HepG2 (cell line): ENCODE results near the gene NTN5. TPM values are rescaled to one million over a fixed set of nuclear protein-coding genes. Genes with fewer than 3 reads are reported as not detected.

Experiments used
- ATAC-seq: fragments of 200-7000 bp; cut with Tn5 transposase; 3 replicates; pipeline ENCODE4 v1.9.1; 2020; ENCODE audit warnings: mild to moderate bottlenecking, moderate library complexity
- BruUV-seq: library from RNA; stranded (reverse); fragments of 400-500 nt; replicated peaks from 2 replicates; lab custom pipeline; 2021; lab: Mats Ljungman, UMichigan
- CTCF ChIA-PET: fragments of 300-600 bp; formaldehyde crosslinking; extraction: SDS; loops from one replicate; lab custom pipeline; 2021; ENCODE audit warnings: low total read pairs, inconsistent platforms, low intra/inter-chr PET ratio; lab: Yijun Ruan, JAX
- POLR2A ChIA-PET: fragments of 350-600 bp; sonication (Branson Sonifier 250); formaldehyde crosslinking; loops from one replicate; lab custom pipeline; 2020; ENCODE audit warnings: antibody characterized with exemption, inconsistent platforms; lab: Yijun Ruan, JAX
- DNase-seq: peaks from one replicate; pipeline ENCODE4 v3.0.0-alpha.2; 2015; ENCODE audit warnings: low spot score
- FAIRE-seq: peaks from 3 replicates; lab custom pipeline; 2011; peaks lifted over from hg19 to GRCh38; lab: Jason Lieb, UNC
- H2AFZ ChIP-seq: one replicate; pipeline ENCODE4 v1.6.1; 2011; ENCODE audit warnings: low read length, inconsistent platforms
- H3K27ac ChIP-seq: fragments of 300-600 bp; 3 replicates; pipeline ENCODE4 v1.8.0; 2011; ENCODE audit warnings: mixed run types, mild to moderate bottlenecking, mixed read lengths, low read length, inconsistent platforms; ENCODE audit not compliant: insufficient read depth; ENCODE audit errors: extremely low read length
- H3K27me3 ChIP-seq, 2 experiments: fragments of 200-600 bp in 1 of 2; 2 replicates in 1 of 2; 3 replicates in 1 of 2; pipeline versions ENCODE4 v1.6.0 to v1.8.0; 2011; ENCODE audit warnings: low read length in 2 of 2, mild to moderate bottlenecking in 2 of 2, moderate library complexity in 2 of 2, inconsistent platforms in 1 of 2; ENCODE audit not compliant: insufficient read depth in 2 of 2, control insufficient read depth in 1 of 2
- H3K36me3 ChIP-seq, 2 experiments: fragments of 200-600 bp in 1 of 2; replicated peaks in 1 of 2; 2 replicates in 1 of 2; 3 replicates in 1 of 2; pipeline versions ENCODE4 v1.5.1 to v1.8.0; 2011; ENCODE audit warnings: low read length in 2 of 2, inconsistent platforms in 1 of 2; ENCODE audit not compliant: insufficient read depth in 2 of 2, control insufficient read depth in 1 of 2
- H3K4me1 ChIP-seq: 2 replicates; pipeline ENCODE4 v1.5.1; 2012; ENCODE audit warnings: low read length, inconsistent platforms; ENCODE audit not compliant: insufficient read depth
- H3K4me2 ChIP-seq: 2 replicates; pipeline ENCODE4 v1.6.0; 2011; ENCODE audit warnings: low read depth, low read length, inconsistent platforms
- H3K4me3 ChIP-seq, 3 experiments: fragments of 200-600 bp in 1 of 3; sonication (generic), shearing (Covaris generic) in 1 of 3; replicated peaks in 1 of 3; 2 replicates each; pipeline ENCODE4 v1.5.1; 2011 to 2016; ENCODE audit warnings: low read length in 3 of 3, inconsistent platforms in 2 of 3, low read depth in 2 of 3, mild to moderate bottlenecking in 2 of 3, control low read depth in 1 of 3, mixed read lengths in 1 of 3; ENCODE audit not compliant: insufficient read depth in 1 of 3
- H3K79me2 ChIP-seq: one replicate; pipeline ENCODE4 v1.6.1; 2011; ENCODE audit warnings: low read length, inconsistent platforms; ENCODE audit not compliant: insufficient read depth
- H3K9ac ChIP-seq: 2 replicates; pipeline ENCODE4 v1.6.0; 2011; ENCODE audit warnings: mild to moderate bottlenecking, low read depth, low read length, inconsistent platforms; ENCODE audit not compliant: insufficient read depth
- H3K9me3 ChIP-seq: 2 replicates; pipeline ENCODE4 v1.5.1; 2012; ENCODE audit warnings: mild to moderate bottlenecking, low read length
- H4K20me1 ChIP-seq: 2 replicates; pipeline ENCODE4 v1.6.0; 2011; ENCODE audit warnings: inconsistent platforms, mild to moderate bottlenecking, low read length, moderate library complexity; ENCODE audit not compliant: insufficient read depth
- AHR ChIP-seq: IDR thresholded peaks from 2 replicates; pipeline ENCODE4 v1.6.1; 2018; ENCODE audit warnings: missing genetic modification reagents, missing compliant biosample characterization
- CAMTA2 ChIP-seq: sonication (generic); formaldehyde crosslinking; IDR thresholded peaks from 2 replicates; pipeline ENCODE4 v1.4.0; 2020; ENCODE audit warnings: mild to moderate bottlenecking, missing genetic modification reagents, borderline replicate concordance
- CENPX ChIP-seq: sonication (generic); formaldehyde crosslinking; IDR thresholded peaks from 2 replicates; pipeline ENCODE4 v1.9.0; 2021; ENCODE audit warnings: mild to moderate bottlenecking, missing genetic modification reagents, moderate library complexity
- ELK4 ChIP-seq: sonication (generic); formaldehyde crosslinking; IDR thresholded peaks from 2 replicates; pipeline ENCODE4 v1.9.0; 2021; ENCODE audit warnings: missing genetic modification reagents, borderline replicate concordance
- HNRNPLL ChIP-seq: fragments of 200-400 bp; formaldehyde crosslinking; IDR thresholded peaks from 2 replicates; pipeline ENCODE4 v1.6.1; 2017; ENCODE audit warnings: mild to moderate bottlenecking, low read depth, low read length; ENCODE audit not compliant: poor library complexity, severe bottlenecking
- JUNB ChIP-seq: sonication (generic); formaldehyde crosslinking; IDR thresholded peaks from 2 replicates; pipeline ENCODE4 v1.8.0; 2022; ENCODE audit warnings: missing genetic modification reagents, mild to moderate bottlenecking, borderline replicate concordance
- KLF15 ChIP-seq: sonication (generic); formaldehyde crosslinking; IDR thresholded peaks from 2 replicates; pipeline ENCODE4 v1.8.1; 2023; ENCODE audit warnings: borderline replicate concordance, mild to moderate bottlenecking, inconsistent platforms, missing genetic modification reagents, mixed read lengths
- MTERF4 ChIP-seq: sonication (generic); formaldehyde crosslinking; IDR thresholded peaks from 2 replicates; pipeline ENCODE4 v1.8.0; 2023; ENCODE audit warnings: mild to moderate bottlenecking, missing genetic modification reagents
- SRY ChIP-seq: sonication (generic); formaldehyde crosslinking; IDR thresholded peaks from 2 replicates; pipeline ENCODE4 v1.8.0; 2022; ENCODE audit warnings: mild to moderate bottlenecking, missing genetic modification reagents
- TFE3 ChIP-seq: IDR thresholded peaks from 2 replicates; pipeline ENCODE4 v1.6.1; 2016
- ZMAT5 ChIP-seq: sonication (generic); formaldehyde crosslinking; IDR thresholded peaks from 2 replicates; pipeline ENCODE4 v1.5.0; 2020; ENCODE audit warnings: mild to moderate bottlenecking, low read depth, missing genetic modification reagents, borderline replicate concordance
- ZNF777 ChIP-seq: sonication (generic); formaldehyde crosslinking; IDR thresholded peaks from 2 replicates; pipeline ENCODE4 v1.4.0; 2020; ENCODE audit warnings: missing genetic modification reagents
- ZSCAN31 ChIP-seq: sonication (generic); formaldehyde crosslinking; IDR thresholded peaks from 2 replicates; pipeline ENCODE4 v1.5.0; 2020; ENCODE audit warnings: low read depth, mild to moderate bottlenecking, missing genetic modification reagents
- WGBS: methylation state at CpG from one replicate; pipeline ENCODE4 v1.1.6; 2017; ENCODE audit warnings: low lambda C conversion rate; 5-methylcytosine and 5-hydroxymethylcytosine counted together
- in situ Hi-C: cut with HindIII; loops from 2 replicates; pipeline ENCODE4 v1.10.0; 2017; ENCODE audit warnings: low pct_unique_long_range_greater_than_20kb; ENCODE audit not compliant: extremely low pct_ligation_motif_present
- intact Hi-C: fragments of 100-400 bp; cut with micrococcal nuclease; formaldehyde crosslinking; loops from one replicate; pipeline ENCODE4 v1.10.0; 2022; ENCODE audit not compliant: unreplicated experiment
- polyA plus RNA-seq, 8 experiments: library from polyadenylated mRNA; depleted of rRNA in 3 of 8; stranded (reverse) in 7 of 8; unstranded in 1 of 8; fragments of >200 nt; fragmentation: Illumina TruSeq in 4 of 8; extraction: Trizol in 4 of 8; gene quantifications; 2 replicates each; pipeline versions ENCODE4 v1.2.1 to v1.2.3, GENCODE V29; 2011 to 2016; ENCODE audit warnings: low read depth in 4 of 8, missing spikeins in 1 of 8, mixed read lengths in 1 of 8; ENCODE audit not compliant: insufficient read depth in 1 of 8
- total RNA-seq, 5 experiments: library from RNA; depleted of rRNA; stranded (reverse); fragments of >200 nt; fragmentation: Illumina TruSeq; extraction: Trizol; gene quantifications; 2 replicates each; pipeline ENCODE4 v1.2.3, GENCODE V29; 2016; ENCODE audit warnings: low read depth in 1 of 5

NTN5 gene
- total and polyA plus RNA-seq, 2 of the 13 experiments (the other 11 are each of a cell fraction or from before 2014, with no cell fraction given), result 0.05 TPM; not detected in 1

- no peaks in the 10 kb centered on the region for H3K4me1 ChIP-seq
- no TSS peak for BruUV-seq
- no peak overlapping the region for H3K4me3 ChIP-seq
- no peaks in the 10 kb centered on the region for H3K9me3 ChIP-seq
- 63% methylated on average over 6 of the region's 6 CpGs for WGBS
- H3K4me2 ChIP-seq, result no peak overlapping the region
- no peaks in the 10 kb centered on the region for H3K36me3 ChIP-seq
- no peak overlapping the region for H3K27ac ChIP-seq
- peaks cover 0 to 1% of the 10 kb centered on the region in 2 experiments; a peak in 2 of 5 replicates for H3K27me3 ChIP-seq
- ChIA-PET POLR2A (no interaction called here), CTCF (no interaction called here)
- in situ Hi-C loops, result no loop called here
- ATAC-seq (no peak), FAIRE-seq (no peak), DNase-seq (no peak)
- no peak overlapping the region for H3K9ac ChIP-seq
- no peaks in the 10 kb centered on the region for H4K20me1 ChIP-seq
- H3K79me2 ChIP-seq, result no peaks in the 10 kb centered on the region
- intact Hi-C loops, result no loop called here
- no peak for TF ChIP-seq CENPX (CRISPR knock-in tag)
- no peak for TF ChIP-seq MTERF4 (CRISPR knock-in tag)
- no peak for TF ChIP-seq HNRNPLL
- no peak for TF ChIP-seq AHR
- no peak for TF ChIP-seq TFE3
- no peak for TF ChIP-seq ZMAT5 (CRISPR knock-in tag)
- TF ChIP-seq SRY (CRISPR knock-in tag), result no peak
- TF ChIP-seq ZNF777 (CRISPR knock-in tag), result no peak
- no peak for TF ChIP-seq JUNB
- TF ChIP-seq ELK4 (CRISPR knock-in tag), result no peak
- no peak for TF ChIP-seq KLF15 (CRISPR knock-in tag)
- TF ChIP-seq CAMTA2, result no peak
- TF ChIP-seq ZSCAN31 (CRISPR knock-in tag), result no peak
- no peak overlapping the region for H2AFZ ChIP-seq
Observed at GRCh38 chr19:48658483-48658882, 14.3 kb downstream of the NTN5 start.
